Fibroblast of skin of back (primary cell): Measurements from ENCODE around the gene WNT4.
A peak's percentile ranks its signal among the peaks of the same experiment; 100 is the strongest.

Experiments
- DNase-seq: peaks from one replicate; pipeline ENCODE4 v3.0.0-alpha.2; 2013

WNT4 gene

GRCh38 chr1:22163137-22163536, 20.2 kb upstream of the WNT4 start:
- no peak for DNase-seq

- DNase-seq, result no peak
These were observed 17.0 kb upstream of the WNT4 start for GRCh38 chr1:22159891-22160290.

- no peak for DNase-seq
These were observed 15.8 kb upstream of the WNT4 start for GRCh38 chr1:22158654-22159053.

- no peak for DNase-seq
These were observed 14.6 kb upstream of the WNT4 start for GRCh38 chr1:22157359-22157966.

- DNase-seq, result no peak
These were observed 12.6 kb upstream of the WNT4 start for GRCh38 chr1:22155517-22155916.

- DNase-seq, result no peak
These were observed 11.7 kb upstream of the WNT4 start for GRCh38 chr1:22154626-22155025.

- no peak for DNase-seq
These were observed 11.0 kb upstream of the WNT4 start for GRCh38 chr1:22153660-22154437.

- no peak for DNase-seq
These were observed 8.0 kb upstream of the WNT4 start for GRCh38 chr1:22150923-22151322.

GRCh38 chr1:22142315-22143064, 407 bp downstream of the WNT4 start:
- DNase-seq, result no peak

GRCh38 chr1:22141554-22142314, 1.2 kb downstream of the WNT4 start:
- DNase-seq, result no peak

- DNase-seq, result no peak
These were observed 2.2 kb downstream of the WNT4 start for GRCh38 chr1:22140694-22141093.

- no peak for DNase-seq
These were observed 3.1 kb downstream of the WNT4 start for GRCh38 chr1:22139817-22140216.

GRCh38 chr1:22139066-22139594, 3.8 kb downstream of the WNT4 start:
- no peak for DNase-seq

- DNase-seq, result no peak
These were observed 5.7 kb downstream of the WNT4 start for GRCh38 chr1:22137004-22137720.

- peak; percentile 32 for DNase-seq
These were observed 9.0 kb downstream of the WNT4 start for GRCh38 chr1:22133931-22134324.

GRCh38 chr1:22133247-22133930, 9.5 kb downstream of the WNT4 start:
- DNase-seq, result no peak

- DNase-seq, result peak; percentile 72
These were observed 10.2 kb downstream of the WNT4 start for GRCh38 chr1:22132517-22133235.

GRCh38 chr1:22131875-22132486, 10.9 kb downstream of the WNT4 start:
- no peak for DNase-seq

- no peak for DNase-seq
These were observed 11.8 kb downstream of the WNT4 start for GRCh38 chr1:22131062-22131461.

GRCh38 chr1:22129501-22130117, 13.3 kb downstream of the WNT4 start:
- no peak for DNase-seq
